ENCODE data around the gene NDUFB7.

DNA sequence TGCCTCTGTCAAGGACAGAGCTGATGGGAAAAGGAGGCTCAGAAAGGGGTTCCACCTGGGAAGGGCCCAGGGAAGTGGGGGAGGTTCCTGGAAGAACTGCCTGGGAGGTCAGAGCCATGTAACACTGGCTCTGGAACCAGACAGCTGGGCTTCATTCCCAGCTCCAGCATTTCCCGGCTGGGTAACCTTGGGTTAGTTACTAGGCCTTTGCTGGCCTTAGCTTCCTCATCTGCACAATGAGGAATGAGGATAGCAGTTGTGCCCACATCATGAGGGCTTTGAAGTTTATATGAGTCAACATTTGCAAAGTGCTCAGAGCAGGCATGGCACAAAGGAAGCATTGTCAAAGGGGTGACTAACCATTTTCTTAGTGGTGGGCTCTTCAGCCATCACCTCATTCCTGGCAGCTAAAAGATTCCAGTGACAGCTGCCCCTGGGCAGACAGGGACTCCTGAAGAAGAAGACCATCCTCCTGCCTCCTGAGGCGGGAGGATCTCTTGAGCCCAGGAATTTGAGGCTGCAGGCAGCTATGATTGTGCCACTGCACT lies 51.9 kb downstream of the NDUFB7 start:
- TF ChIP-seq EZH2 (IDR thresholded peaks at IDR 0.05; ENCODE audit: low read length, unreplicated experiment) (no peak), EZH2phosphoT487 (IDR thresholded peaks at IDR 0.05; ENCODE audit: borderline replicate concordance, low read length) (no peak)
- TF ChIP-seq, protein P1, sequence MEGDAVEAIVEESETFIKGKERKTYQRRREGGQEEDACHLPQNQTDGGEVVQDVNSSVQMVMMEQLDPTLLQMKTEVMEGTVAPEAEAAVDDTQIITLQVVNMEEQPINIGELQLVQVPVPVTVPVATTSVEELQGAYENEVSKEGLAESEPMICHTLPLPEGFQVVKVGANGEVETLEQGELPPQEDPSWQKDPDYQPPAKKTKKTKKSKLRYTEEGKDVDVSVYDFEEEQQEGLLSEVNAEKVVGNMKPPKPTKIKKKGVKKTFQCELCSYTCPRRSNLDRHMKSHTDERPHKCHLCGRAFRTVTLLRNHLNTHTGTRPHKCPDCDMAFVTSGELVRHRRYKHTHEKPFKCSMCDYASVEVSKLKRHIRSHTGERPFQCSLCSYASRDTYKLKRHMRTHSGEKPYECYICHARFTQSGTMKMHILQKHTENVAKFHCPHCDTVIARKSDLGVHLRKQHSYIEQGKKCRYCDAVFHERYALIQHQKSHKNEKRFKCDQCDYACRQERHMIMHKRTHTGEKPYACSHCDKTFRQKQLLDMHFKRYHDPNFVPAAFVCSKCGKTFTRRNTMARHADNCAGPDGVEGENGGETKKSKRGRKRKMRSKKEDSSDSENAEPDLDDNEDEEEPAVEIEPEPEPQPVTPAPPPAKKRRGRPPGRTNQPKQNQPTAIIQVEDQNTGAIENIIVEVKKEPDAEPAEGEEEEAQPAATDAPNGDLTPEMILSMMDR (conservative IDR thresholded peaks at IDR 0.05; ENCODE audit: low read depth, low read length) = no peak

Measured in PC-3 (cell line).